DMS 273 (cell line): ENCODE measurements around the gene SPPL2B.

Experiments
- DNase-seq: peaks from one replicate; lab custom pipeline; 2025; ENCODE audit not compliant: unreplicated experiment; lab: John Stamatoyannopoulos, UW

SPPL2B gene

GRCh38 chr19:2321565-2322283, 6.8 kb upstream of the SPPL2B start:
- no peak for DNase-seq

GRCh38 chr19:2323707-2324106, 4.8 kb upstream of the SPPL2B start:
- no peak for DNase-seq

- DNase-seq: peak; percentile 62
These were observed 4.1 kb upstream of the SPPL2B start for GRCh38 chr19:2324220-2324948.

GRCh38 chr19:2325281-2326046, 3.0 kb upstream of the SPPL2B start:
- DNase-seq: no peak

- DNase-seq: no peak
These were observed 1.7 kb upstream of the SPPL2B start for GRCh38 chr19:2326699-2327360.

GRCh38 chr19:2327773-2328400, 597 bp upstream of the SPPL2B start:
- peak; percentile 76 for DNase-seq

GRCh38 chr19:2329149-2329478, 630 bp downstream of the SPPL2B start:
- DNase-seq: no peak

- no peak for DNase-seq
These were observed 1.0 kb downstream of the SPPL2B start for GRCh38 chr19:2329501-2329916.

GRCh38 chr19:2330255-2330631, 1.8 kb downstream of the SPPL2B start:
- no peak for DNase-seq

- no peak for DNase-seq
These were observed 2.3 kb downstream of the SPPL2B start for GRCh38 chr19:2330632-2331284.

- DNase-seq: no peak
These were observed 3.2 kb downstream of the SPPL2B start for GRCh38 chr19:2331601-2332246.

- DNase-seq: no peak
These were observed 4.0 kb downstream of the SPPL2B start for GRCh38 chr19:2332341-2333026.

GRCh38 chr19:2333027-2333806, 4.7 kb downstream of the SPPL2B start:
- no peak for DNase-seq

GRCh38 chr19:2333807-2334211, 5.3 kb downstream of the SPPL2B start:
- no peak for DNase-seq

GRCh38 chr19:2334426-2334825, 5.9 kb downstream of the SPPL2B start:
- no peak for DNase-seq

GRCh38 chr19:2334986-2335846, 6.7 kb downstream of the SPPL2B start:
- no peak for DNase-seq

- DNase-seq: no peak
These were observed 7.4 kb downstream of the SPPL2B start for GRCh38 chr19:2335848-2336247.
